K562 (cell line): ENCODE results near the gene UBE2O. TPM values are rescaled to one million over a fixed set of nuclear protein-coding genes. Genes with fewer than 3 reads are reported as not detected.
A peak's percentile ranks its signal among the peaks of the same experiment; 100 is the strongest.

Experiments
- ELF4 ChIP-seq: fragments of 450-650 bp; formaldehyde crosslinking; IDR thresholded peaks from 2 replicates; pipeline ENCODE4 v1.4.0; 2022; ENCODE audit warnings: missing genetic modification characterization
- GATA2 ChIP-seq: sonication (generic); formaldehyde crosslinking; IDR thresholded peaks from 2 replicates; pipeline ENCODE4 v1.4.0; 2020; ENCODE audit warnings: mild to moderate bottlenecking, missing genetic modification reagents
- GTF2A2 ChIP-seq: IDR thresholded peaks from 2 replicates; pipeline ENCODE4 v1.6.1; 2016; ENCODE audit warnings: mild to moderate bottlenecking, missing genetic modification characterization, missing compliant biosample characterization
- HDAC6 ChIP-seq: IDR thresholded peaks from 2 replicates; pipeline ENCODE4 v1.6.1; 2012; ENCODE audit warnings: low read depth, mild to moderate bottlenecking, control low read depth, inconsistent platforms, low read length, moderate library complexity
- KAT8 ChIP-seq: fragments of 450-650 bp; IDR thresholded peaks from 2 replicates; pipeline ENCODE4 v1.6.1; 2016; ENCODE audit warnings: low read depth, mild to moderate bottlenecking
- RHOXF2B ChIP-seq: fragments of 250-450 bp; sonication (Bioruptor Pico); conservative IDR thresholded peaks from 2 replicates; pipeline ENCODE4 v1.5.1; 2021
- RNF219 ChIP-seq: fragments of 250-450 bp; sonication (Bioruptor Pico); IDR thresholded peaks from 2 replicates; pipeline ENCODE4 v1.5.0; 2022; ENCODE audit warnings: mild to moderate bottlenecking
- SIRT6 ChIP-seq: IDR thresholded peaks from one replicate; pipeline ENCODE4 v1.6.1; 2012; ENCODE audit warnings: low read depth, mild to moderate bottlenecking, control low read depth, inconsistent platforms, low read length, moderate library complexity
- SOX6 ChIP-seq: fragments of 450-650 bp; IDR thresholded peaks from 2 replicates; pipeline ENCODE4 v1.6.1; 2014; ENCODE audit warnings: mild to moderate bottlenecking
- ZFX ChIP-seq: sonication (generic); formaldehyde crosslinking; IDR thresholded peaks from 2 replicates; pipeline ENCODE4 v1.8.0; 2022; ENCODE audit warnings: mild to moderate bottlenecking, missing genetic modification reagents, moderate library complexity
- ZNF384 ChIP-seq: IDR thresholded peaks from 2 replicates; pipeline ENCODE4 v1.6.1; 2012; ENCODE audit warnings: low read depth, low read length, improper control_type of control experiment
- polyA plus RNA-seq, 8 experiments: library from polyadenylated mRNA; depleted of rRNA in 4 of 8; stranded (reverse) in 5 of 8; unstranded in 3 of 8; fragments of >200 nt; fragmentation: Nextera tagmentation in 2 of 8; fragmentation: Illumina TruSeq in 1 of 8; extraction: Ambion mirVana in 2 of 8; extraction: Trizol in 1 of 8; gene quantifications; 2 replicates each; pipeline versions ENCODE4 v1.2.1 to v1.2.3, GENCODE V29; 2011 to 2014; ENCODE audit warnings: inconsistent platforms in 1 of 8, missing spikeins in 1 of 8
- total RNA-seq, 7 experiments: library from RNA; depleted of rRNA in 6 of 7; stranded (reverse); fragments of >200 nt in 6 of 7; fragmentation: Illumina TruSeq in 2 of 7; extraction: Trizol in 2 of 7; gene quantifications; 2 replicates each; pipeline versions ENCODE4 v1.2.1 to v1.2.3, GENCODE V29; 2011 to 2021; ENCODE audit warnings: low replicate concordance in 1 of 7
- TF ChIP-seq, protein P1 (sequence below): fragments of 250-450 bp; sonication (Bioruptor Pico); IDR thresholded peaks from 2 replicates; pipeline ENCODE4 v1.8.0; 2022; ENCODE audit warnings: inconsistent platforms, mild to moderate bottlenecking, moderate library complexity, borderline replicate concordance
- TF ChIP-seq, protein P2 (sequence below): fragments of 250-450 bp; sonication (Bioruptor Pico); IDR thresholded peaks from 2 replicates; pipeline ENCODE4 v1.8.0; 2021; ENCODE audit warnings: moderate library complexity, mild to moderate bottlenecking, inconsistent platforms
- TF ChIP-seq, protein P3 (sequence below): fragments of 250-450 bp; sonication (Bioruptor Pico); IDR thresholded peaks from 2 replicates; pipeline ENCODE4 v1.8.0; 2021; ENCODE audit warnings: borderline replicate concordance, mild to moderate bottlenecking, moderate library complexity; ENCODE audit not compliant: poor library complexity, severe bottlenecking

UBE2O gene
- total and polyA plus RNA-seq, 9 of the 15 experiments (the other 6 are each of a cell fraction or from before 2014, with no cell fraction given): 1.6 to 39.7 (median 13.3) TPM

DNA sequence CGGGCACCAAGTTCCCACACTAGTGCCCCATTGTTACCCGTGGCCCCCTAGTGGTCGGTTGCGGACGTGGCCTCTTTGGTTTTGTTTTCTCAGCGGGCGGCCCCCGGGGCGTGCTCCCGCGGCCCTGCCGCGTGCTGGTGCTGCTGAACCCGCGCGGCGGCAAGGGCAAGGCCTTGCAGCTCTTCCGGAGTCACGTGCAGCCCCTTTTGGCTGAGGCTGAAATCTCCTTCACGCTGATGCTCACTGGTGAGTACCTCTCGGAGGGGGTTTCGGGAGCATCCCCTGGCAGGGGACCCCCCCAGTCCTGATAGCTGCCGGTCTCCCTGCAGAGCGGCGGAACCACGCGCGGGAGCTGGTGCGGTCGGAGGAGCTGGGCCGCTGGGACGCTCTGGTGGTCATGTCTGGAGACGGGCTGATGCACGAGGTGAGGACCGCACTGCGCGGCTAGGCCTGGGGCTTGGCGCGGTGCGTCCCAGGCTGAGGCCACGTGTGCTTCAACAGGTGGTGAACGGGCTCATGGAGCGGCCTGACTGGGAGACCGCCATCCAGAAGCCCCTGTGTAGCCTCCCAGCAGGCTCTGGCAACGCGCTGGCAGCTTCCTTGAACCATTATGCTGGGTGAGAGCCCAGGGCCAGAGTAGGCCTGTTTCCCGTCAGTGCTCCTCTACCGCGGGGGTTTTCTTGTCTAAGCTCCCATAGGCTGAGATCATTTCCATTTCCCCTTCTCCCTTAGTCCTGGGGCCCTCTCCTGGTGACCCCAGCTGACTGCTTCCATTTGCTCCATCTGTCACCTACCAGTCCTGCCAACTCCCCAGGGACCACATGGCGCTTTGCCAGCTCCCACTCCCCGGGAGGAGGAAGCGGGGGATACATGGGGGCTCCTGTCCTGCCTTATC is 66.8 kb downstream of the UBE2O start (continued):
- TF ChIP-seq, protein P1, sequence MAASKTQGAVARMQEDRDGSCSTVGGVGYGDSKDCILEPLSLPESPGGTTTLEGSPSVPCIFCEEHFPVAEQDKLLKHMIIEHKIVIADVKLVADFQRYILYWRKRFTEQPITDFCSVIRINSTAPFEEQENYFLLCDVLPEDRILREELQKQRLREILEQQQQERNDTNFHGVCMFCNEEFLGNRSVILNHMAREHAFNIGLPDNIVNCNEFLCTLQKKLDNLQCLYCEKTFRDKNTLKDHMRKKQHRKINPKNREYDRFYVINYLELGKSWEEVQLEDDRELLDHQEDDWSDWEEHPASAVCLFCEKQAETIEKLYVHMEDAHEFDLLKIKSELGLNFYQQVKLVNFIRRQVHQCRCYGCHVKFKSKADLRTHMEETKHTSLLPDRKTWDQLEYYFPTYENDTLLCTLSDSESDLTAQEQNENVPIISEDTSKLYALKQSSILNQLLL (CRISPR knock-in tag): no peak
- TF ChIP-seq HDAC6 (no peak), SIRT6 (no peak), GATA2 (CRISPR knock-in tag) (no peak), RHOXF2B (CRISPR knock-in tag) (no peak), RNF219 (CRISPR knock-in tag) (no peak), GTF2A2 (tag) (no peak), SOX6 (peak; percentile 64), ZFX (CRISPR knock-in tag) (peak; percentile 95), KAT8 (no peak), ZNF384 (no peak), ELF4 (no peak)
- TF ChIP-seq, protein P2, sequence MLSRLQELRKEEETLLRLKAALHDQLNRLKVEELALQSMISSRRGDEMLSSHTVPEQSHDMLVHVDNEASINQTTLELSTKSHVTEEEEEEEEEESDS: no peak
- TF ChIP-seq, protein P3, sequence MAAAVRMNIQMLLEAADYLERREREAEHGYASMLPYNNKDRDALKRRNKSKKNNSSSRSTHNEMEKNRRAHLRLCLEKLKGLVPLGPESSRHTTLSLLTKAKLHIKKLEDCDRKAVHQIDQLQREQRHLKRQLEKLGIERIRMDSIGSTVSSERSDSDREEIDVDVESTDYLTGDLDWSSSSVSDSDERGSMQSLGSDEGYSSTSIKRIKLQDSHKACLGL (CRISPR knock-in tag): no peak
